ENCODE measurements around the gene HOXD10. TPM values are rescaled to one million over a fixed set of nuclear protein-coding genes. Genes with fewer than 3 reads are reported as not detected.

Gene HOXD10
- total and polyA plus RNA-seq, 2 experiments from 2014 or later, result not detected

GRCh38 chr2:176135035-176135440 is 18.5 kb downstream of the HOXD10 start:
- no peak for DNase-seq (ENCODE audit: low read depth in 1 of 2, low spot score in 1 of 2)
- no peaks in the 10 kb centered on the region for H3K4me1 ChIP-seq (ENCODE audit: low read depth)
- TF ChIP-seq CTCF (IDR thresholded peaks at IDR 0.05; ENCODE audit: low read depth, low read length), result no peak
- no peak overlapping the region for H3K27ac ChIP-seq
- H3K36me3 ChIP-seq, result no peaks in the 10 kb centered on the region
- H3K4me3 ChIP-seq, result no peak overlapping the region
- H3K9me3 ChIP-seq (ENCODE audit: low read depth), result no peaks in the 10 kb centered on the region
- H3K27me3 ChIP-seq, result peaks cover 100% of the 10 kb centered on the region

- Histone ChIP-seq H3K9me3 (ENCODE audit: low read depth) (no peaks in the 10 kb centered on the region), H3K4me1 (ENCODE audit: low read depth) (no peaks in the 10 kb centered on the region), H3K27me3 (peaks cover 100% of the 10 kb centered on the region), H3K4me3 (peak overlapping the region; percentile 27), H3K27ac (no peak overlapping the region), H3K36me3 (no peaks in the 10 kb centered on the region)
- peak; percentile 25 to 59 for DNase-seq (ENCODE audit: low read depth in 1 of 2, low spot score in 1 of 2)
- TF ChIP-seq CTCF (IDR thresholded peaks at IDR 0.05; ENCODE audit: low read depth, low read length), result no peak
Measured at GRCh38 chr2:176136374-176137251, 20.0 kb downstream of the HOXD10 start.

- Histone ChIP-seq H3K36me3 (no peaks in the 10 kb centered on the region), H3K4me3 (peak overlapping the region; percentile 27), H3K4me1 (ENCODE audit: low read depth) (no peaks in the 10 kb centered on the region), H3K27me3 (peaks cover 100% of the 10 kb centered on the region), H3K9me3 (ENCODE audit: low read depth) (no peaks in the 10 kb centered on the region), H3K27ac (no peak overlapping the region)
- no peak for DNase-seq (ENCODE audit: low read depth in 1 of 2, low spot score in 1 of 2)
- no peak for TF ChIP-seq CTCF (IDR thresholded peaks at IDR 0.05; ENCODE audit: low read depth, low read length)
Measured at GRCh38 chr2:176137252-176137580, 20.6 kb downstream of the HOXD10 start.

- DNase-seq (ENCODE audit: low read depth in 1 of 2, low spot score in 1 of 2), result no peak
- no peaks in the 10 kb centered on the region for H3K9me3 ChIP-seq (ENCODE audit: low read depth)
- H3K27ac ChIP-seq, result no peak overlapping the region
- H3K4me1 ChIP-seq (ENCODE audit: low read depth), result no peaks in the 10 kb centered on the region
- peaks cover 100% of the 10 kb centered on the region for H3K27me3 ChIP-seq
- TF ChIP-seq CTCF (IDR thresholded peaks at IDR 0.05; ENCODE audit: low read depth, low read length), result no peak
- no peaks in the 10 kb centered on the region for H3K36me3 ChIP-seq
- no peak overlapping the region for H3K4me3 ChIP-seq
Measured at GRCh38 chr2:176137906-176138305, 21.3 kb downstream of the HOXD10 start.

- Histone ChIP-seq H3K4me1 (ENCODE audit: low read depth) (no peaks in the 10 kb centered on the region), H3K27me3 (peaks cover 100% of the 10 kb centered on the region), H3K27ac (no peak overlapping the region), H3K4me3 (no peak overlapping the region), H3K36me3 (no peaks in the 10 kb centered on the region), H3K9me3 (ENCODE audit: low read depth) (no peaks in the 10 kb centered on the region)
- no peak for DNase-seq (ENCODE audit: low read depth in 1 of 2, low spot score in 1 of 2)
- no peak for TF ChIP-seq CTCF (IDR thresholded peaks at IDR 0.05; ENCODE audit: low read depth, low read length)
Measured at GRCh38 chr2:176138526-176138922, 21.9 kb downstream of the HOXD10 start.
